ENCODE measurements around the gene AHR. TPM values are rescaled to one million over a fixed set of nuclear protein-coding genes. Genes with fewer than 3 reads are reported as not detected.

The AHR gene
- total RNA-seq, 1 donor from 2014 or later, result 73.9 TPM

GRCh38 chr7:17333221-17333620, 34.8 kb downstream of the AHR start:
- Mint-ChIP-seq H3K27me3 (ENCODE audit: unreplicated experiment) (no peaks in the 10 kb centered on the region), H3K36me3 (ENCODE audit: low read depth, unreplicated experiment) (peaks cover 26% of the 10 kb centered on the region), H3K4me3 (ENCODE audit: unreplicated experiment) (no peak overlapping the region), H3K27ac (ENCODE audit: unreplicated experiment) (no peak overlapping the region), H3K4me1 (ENCODE audit: unreplicated experiment) (no peaks in the 10 kb centered on the region), H3K9me3 (ENCODE audit: unreplicated experiment) (no peaks in the 10 kb centered on the region)
- TF ChIP-seq CTCF (IDR thresholded peaks at IDR 0.05; ENCODE audit: unreplicated experiment), result no peak
- DNase-seq (ENCODE audit: low spot score), result no peak

GRCh38 chr7:17336168-17336567, 37.7 kb downstream of the AHR start:
- no peak overlapping the region for H3K27ac Mint-ChIP-seq (ENCODE audit: unreplicated experiment)
- TF ChIP-seq CTCF (IDR thresholded peaks at IDR 0.05; ENCODE audit: unreplicated experiment), result no peak
- DNase-seq (ENCODE audit: low spot score), result no peak

GRCh38 chr7:17339139-17339538, 40.7 kb downstream of the AHR start:
- no peak overlapping the region for H3K27ac Mint-ChIP-seq (ENCODE audit: unreplicated experiment)
- H3K27me3 Mint-ChIP-seq (ENCODE audit: unreplicated experiment), result peaks cover 2% of the 10 kb centered on the region
- peaks cover 27% of the 10 kb centered on the region for H3K36me3 Mint-ChIP-seq (ENCODE audit: low read depth, unreplicated experiment)
- no peak for TF ChIP-seq CTCF (IDR thresholded peaks at IDR 0.05; ENCODE audit: unreplicated experiment)
- no peaks in the 10 kb centered on the region for H3K4me1 Mint-ChIP-seq (ENCODE audit: unreplicated experiment)
- H3K9me3 Mint-ChIP-seq (ENCODE audit: unreplicated experiment), result no peaks in the 10 kb centered on the region
- no peak overlapping the region for H3K4me3 Mint-ChIP-seq (ENCODE audit: unreplicated experiment)
- no peak for DNase-seq (ENCODE audit: low spot score)

More at GRCh38 chr7:17336168-17336567, 37.7 kb downstream of the AHR start:
- Mint-ChIP-seq H3K4me1 (ENCODE audit: unreplicated experiment) (no peaks in the 10 kb centered on the region), H3K9me3 (ENCODE audit: unreplicated experiment) (no peaks in the 10 kb centered on the region), H3K36me3 (ENCODE audit: low read depth, unreplicated experiment) (peaks cover 25% of the 10 kb centered on the region), H3K27me3 (ENCODE audit: unreplicated experiment) (peaks cover 2% of the 10 kb centered on the region), H3K4me3 (ENCODE audit: unreplicated experiment) (no peak overlapping the region)

- Mint-ChIP-seq H3K4me1 (ENCODE audit: unreplicated experiment) (no peaks in the 10 kb centered on the region), H3K27ac (ENCODE audit: unreplicated experiment) (no peak overlapping the region), H3K36me3 (ENCODE audit: low read depth, unreplicated experiment) (peaks cover 27% of the 10 kb centered on the region), H3K27me3 (ENCODE audit: unreplicated experiment) (peaks cover 2% of the 10 kb centered on the region), H3K4me3 (ENCODE audit: unreplicated experiment) (no peak overlapping the region), H3K9me3 (ENCODE audit: unreplicated experiment) (no peaks in the 10 kb centered on the region)
- no peak for TF ChIP-seq CTCF (IDR thresholded peaks at IDR 0.05; ENCODE audit: unreplicated experiment)
- DNase-seq (ENCODE audit: low spot score), result no peak
These were observed 41.5 kb downstream of the AHR start for GRCh38 chr7:17339952-17340351.

GRCh38 chr7:17340655-17341054, 42.2 kb downstream of the AHR start:
- TF ChIP-seq CTCF (IDR thresholded peaks at IDR 0.05; ENCODE audit: unreplicated experiment), result no peak
- Mint-ChIP-seq H3K9me3 (ENCODE audit: unreplicated experiment) (no peaks in the 10 kb centered on the region), H3K4me3 (ENCODE audit: unreplicated experiment) (no peak overlapping the region), H3K27me3 (ENCODE audit: unreplicated experiment) (peaks cover 2% of the 10 kb centered on the region), H3K4me1 (ENCODE audit: unreplicated experiment) (no peaks in the 10 kb centered on the region), H3K27ac (ENCODE audit: unreplicated experiment) (no peak overlapping the region), H3K36me3 (ENCODE audit: low read depth, unreplicated experiment) (peaks cover 25% of the 10 kb centered on the region)
- no peak for DNase-seq (ENCODE audit: low spot score)

All from endothelial cell (in vitro differentiated cells).